ENCODE measurements around the gene ZNF727.
"Not testable (repeated sequence)": the region's sequence is repeated elsewhere in the genome, so short reads cannot be mapped to it uniquely, and the experiment has no call there.

ZNF727 gene

DNA sequence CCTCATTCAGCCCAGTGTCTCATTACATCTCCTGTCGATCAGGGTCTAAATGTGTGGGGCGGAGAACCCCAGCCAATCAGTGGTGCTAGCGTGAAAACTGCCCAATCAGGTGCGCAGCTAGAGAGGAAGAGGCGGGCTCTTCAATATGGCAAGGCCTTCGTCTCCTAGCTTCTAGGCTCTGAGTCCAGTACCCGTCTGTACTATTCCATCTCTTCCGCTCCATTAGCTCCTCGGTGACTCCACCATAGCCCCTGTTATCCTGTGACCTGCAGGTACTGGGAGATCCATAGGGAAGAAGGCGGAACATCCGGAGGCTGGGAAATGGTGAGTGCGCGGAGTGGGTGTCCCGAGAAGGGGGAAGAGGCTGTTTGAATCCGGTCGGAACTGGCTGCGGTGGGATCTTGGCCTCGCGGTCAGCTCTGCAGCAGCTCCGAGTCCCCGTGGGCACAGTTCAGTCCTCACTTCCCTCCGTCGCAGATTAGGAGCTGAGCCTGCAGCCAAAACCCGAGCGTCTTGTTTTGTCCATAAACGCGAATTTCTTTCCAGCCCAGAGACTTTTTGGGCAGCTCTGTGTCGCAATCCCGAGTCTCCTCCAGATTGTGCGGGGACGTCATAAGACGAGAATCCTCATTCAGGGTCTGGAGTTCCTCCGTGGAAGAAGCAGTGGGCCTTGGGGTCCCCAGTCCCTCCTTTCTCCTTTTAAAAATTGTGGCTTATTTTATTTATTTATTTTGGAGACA, at the start of gene ZNF727:
TSS of gene ZNF727 (plus strand) at position 134 of the 740 bp plus-strand sequence. CDS start at position 322, 188 bp downstream.
- DNase-seq (ENCODE audit: low spot score), result no peak

DNA sequence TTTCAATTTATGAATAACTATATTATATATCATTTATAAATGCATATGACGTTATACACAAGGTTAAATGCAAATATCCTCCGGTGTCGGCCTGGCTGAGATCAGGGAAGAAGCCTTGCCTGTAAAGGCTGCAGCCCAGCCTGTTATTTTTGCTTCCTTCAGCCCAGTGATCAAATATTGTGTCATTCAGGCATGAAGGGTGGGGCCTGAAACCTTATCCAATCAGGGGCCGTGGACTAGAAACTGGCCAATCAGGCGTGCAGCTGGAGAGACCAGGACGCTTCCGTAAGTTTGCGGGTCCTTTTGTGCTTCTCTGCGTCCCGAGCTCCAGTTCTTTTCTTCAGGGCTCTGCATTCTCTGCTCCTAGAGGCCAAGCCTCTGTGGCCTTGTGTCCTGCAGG, 46.7 kb upstream of the ZNF727 start, which contains the start of gene ZNF722:
TSS of gene ZNF722 (plus strand) at position 301 of the 400 bp plus-strand sequence. CDS start 113 bp downstream, outside the sequence.
- no peak for DNase-seq (ENCODE audit: low spot score)

DNA sequence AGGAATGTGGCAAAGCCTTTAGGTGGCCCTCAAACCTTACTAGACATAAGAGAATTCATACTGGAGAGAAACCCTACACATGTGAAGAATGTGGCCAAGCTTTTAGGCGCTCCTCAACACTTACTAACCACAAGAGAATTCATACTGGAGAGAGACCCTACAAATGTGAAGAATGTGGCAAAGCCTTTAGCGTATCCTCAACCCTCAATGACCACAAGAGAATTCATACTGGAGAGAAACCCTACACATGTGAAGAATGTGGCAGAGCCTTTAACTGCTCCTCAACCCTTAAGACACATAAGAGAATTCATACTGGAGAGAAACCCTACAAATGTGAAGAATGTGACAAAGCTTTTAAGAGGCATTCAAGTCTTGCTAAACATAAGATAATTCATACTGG, 29.7 kb upstream of the ZNF727 start:
- DNase-seq (ENCODE audit: low spot score), result not testable (repeated sequence)

DNA sequence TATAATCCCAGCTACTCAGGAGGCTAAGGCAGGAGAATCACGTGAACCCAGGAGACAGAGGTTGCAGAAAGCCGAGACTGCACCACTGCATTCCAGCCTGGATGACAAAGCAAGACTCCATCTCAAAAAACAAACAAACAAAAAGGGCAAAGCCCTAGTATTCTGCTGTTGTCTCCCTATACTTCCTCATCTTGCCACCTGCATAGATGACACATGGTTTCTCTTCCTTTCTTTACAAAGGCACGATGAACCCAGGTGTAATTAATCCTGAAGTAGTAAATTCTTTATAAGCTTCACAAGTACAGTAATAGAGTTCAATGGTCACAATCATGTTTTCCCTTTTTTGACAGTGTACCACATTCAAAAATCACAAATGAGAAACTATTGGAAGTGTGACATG, 9.8 kb upstream of the ZNF727 start:
- no peak for DNase-seq (ENCODE audit: low spot score)

DNA sequence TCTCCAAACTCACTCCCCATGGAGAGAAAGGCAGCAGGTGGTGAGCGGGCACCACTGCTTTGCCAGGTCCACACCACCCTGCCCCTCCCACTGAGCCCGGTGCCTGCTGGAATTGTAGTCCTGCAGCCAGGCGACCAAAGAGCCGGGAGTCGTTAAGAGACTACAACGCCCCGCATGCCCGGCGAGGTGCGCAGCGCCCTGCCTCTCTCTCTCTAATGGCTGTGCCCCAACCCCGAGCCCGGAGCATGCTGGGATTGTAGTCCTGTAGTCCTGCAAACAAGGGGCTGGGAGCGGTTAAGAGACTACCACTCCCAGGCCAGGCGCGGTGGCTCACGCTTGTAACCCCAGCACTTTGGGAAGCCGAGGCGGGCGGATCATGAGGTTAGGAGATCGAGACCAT, 8.1 kb upstream of the ZNF727 start:
- DNase-seq (ENCODE audit: low spot score), result no peak

DNA sequence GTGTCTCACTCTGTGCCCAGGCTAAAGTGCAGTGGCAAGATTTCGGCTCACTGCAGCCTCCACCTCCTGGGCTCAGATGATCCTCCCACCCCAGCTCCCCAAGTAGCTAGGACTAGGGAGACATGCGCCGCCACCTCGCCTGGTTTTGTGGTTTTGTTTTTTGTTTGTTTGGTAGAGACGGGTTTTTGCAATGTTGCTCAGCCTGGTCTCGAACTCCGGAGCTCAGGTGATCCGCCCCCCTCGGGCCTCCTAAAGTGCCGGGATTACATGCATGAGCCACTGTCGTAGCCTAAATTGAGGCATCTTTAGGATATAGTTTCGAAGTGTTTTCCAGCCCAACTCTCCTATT, 781 bp downstream of the ZNF727 start:
- DNase-seq (ENCODE audit: low spot score), result no peak

DNA sequence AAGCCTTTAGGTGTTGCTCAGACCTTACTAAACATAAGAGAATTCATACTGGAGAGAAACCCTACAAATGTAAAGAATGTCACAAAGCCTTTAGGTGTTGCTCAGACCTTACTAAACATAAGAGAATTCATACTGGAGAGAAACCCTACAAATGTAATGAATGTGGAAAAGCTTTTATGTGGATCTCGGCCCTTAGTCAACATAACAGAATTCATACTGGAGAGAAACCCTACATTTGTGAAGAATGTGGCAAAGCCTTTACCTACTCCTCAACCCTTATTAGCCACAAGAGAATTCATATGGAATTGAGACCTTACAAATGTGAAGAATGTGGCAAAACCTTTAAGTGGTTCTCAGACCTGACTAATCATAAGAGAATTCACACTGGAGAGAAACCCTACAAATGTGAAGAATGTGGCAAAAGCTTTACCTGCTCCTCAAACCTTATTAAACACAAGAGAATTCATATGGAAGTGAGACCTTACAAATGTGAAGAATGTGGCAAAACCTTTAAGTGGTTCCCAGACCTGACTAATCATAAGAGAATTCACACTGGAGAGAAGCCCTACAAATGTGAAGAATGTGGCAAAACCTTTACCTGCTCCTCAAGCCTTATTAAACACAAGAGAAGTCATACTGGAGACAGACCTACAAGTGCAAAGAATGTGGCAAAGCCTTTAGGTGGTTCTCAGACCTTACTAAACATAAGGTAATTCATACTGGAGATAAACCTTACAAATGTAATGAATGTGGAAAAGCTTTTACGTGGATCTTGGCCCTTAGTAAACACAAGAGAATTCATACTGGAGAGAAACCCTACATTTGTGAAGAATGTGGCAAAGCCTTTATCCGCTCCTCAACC, 32.8 kb downstream of the ZNF727 start:
- DNase-seq (ENCODE audit: low spot score), result not testable (repeated sequence)

DNA sequence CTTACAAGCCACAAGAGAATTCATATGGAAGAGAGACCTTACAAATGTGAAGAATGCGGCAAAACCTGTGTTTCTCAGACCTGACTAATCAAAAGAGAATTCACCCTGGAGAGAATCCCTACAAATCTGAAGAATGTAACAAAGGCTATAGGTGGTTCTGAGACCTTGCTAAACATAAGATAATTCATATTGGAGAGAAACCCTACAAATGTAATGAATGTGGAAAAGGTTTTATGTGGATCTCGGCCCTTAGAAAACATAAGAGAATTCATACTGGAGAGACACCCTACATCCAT, 33.4 kb downstream of the ZNF727 start:
- no peak for DNase-seq (ENCODE audit: low spot score)

DNA sequence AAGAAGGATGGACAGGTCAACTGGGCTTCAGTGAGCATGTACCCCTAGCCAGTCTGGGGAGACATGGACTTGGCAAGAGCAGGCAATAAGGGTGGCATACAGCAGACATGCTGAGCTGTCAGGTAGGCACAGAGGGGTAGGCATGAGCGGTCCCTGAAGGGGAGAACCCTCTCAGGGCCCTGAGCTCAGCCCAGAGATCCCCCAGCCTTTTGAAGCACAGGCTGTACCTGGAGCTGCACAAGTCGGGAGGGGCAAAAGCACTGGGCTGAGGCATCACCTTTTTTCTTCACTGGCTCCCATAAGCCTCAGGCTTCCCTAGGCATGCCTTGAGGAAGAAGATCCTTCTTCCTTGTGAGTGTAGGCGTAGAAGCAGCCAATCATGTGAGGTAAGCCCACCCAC, 42.3 kb downstream of the ZNF727 start:
- DNase-seq (ENCODE audit: low spot score), result no peak

DNA sequence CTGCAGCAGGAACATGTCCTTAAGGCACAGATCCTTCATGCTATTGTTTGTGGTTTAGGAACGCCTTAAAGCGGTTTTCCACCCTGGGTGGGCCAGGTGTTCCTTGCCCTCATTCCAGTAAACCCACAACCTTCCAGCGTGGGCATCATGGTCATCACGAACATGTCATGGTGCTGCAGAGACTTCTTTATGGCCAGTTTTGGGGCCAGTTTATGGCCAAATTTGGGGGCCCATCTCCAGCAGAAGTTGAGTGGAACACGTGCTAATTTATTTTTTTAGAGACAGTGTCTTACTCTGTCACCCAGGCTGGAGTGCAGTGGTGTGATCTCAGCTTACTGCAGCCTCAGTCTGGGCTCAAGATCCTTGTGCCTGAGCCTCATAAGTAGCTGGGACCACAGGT, 43.6 kb downstream of the ZNF727 start:
- not testable (repeated sequence) for DNase-seq (ENCODE audit: low spot score)

All from RKO (cell line).